GM19099 (cell line): ENCODE data around the gene EMD.

Source experiments
- POLR2A ChIP-seq: IDR thresholded peaks from 3 replicates; pipeline ENCODE4 v1.6.1; 2011; ENCODE audit warnings: low read depth; ENCODE audit not compliant: insufficient read length; ENCODE audit errors: extremely low read depth

EMD gene

DNA sequence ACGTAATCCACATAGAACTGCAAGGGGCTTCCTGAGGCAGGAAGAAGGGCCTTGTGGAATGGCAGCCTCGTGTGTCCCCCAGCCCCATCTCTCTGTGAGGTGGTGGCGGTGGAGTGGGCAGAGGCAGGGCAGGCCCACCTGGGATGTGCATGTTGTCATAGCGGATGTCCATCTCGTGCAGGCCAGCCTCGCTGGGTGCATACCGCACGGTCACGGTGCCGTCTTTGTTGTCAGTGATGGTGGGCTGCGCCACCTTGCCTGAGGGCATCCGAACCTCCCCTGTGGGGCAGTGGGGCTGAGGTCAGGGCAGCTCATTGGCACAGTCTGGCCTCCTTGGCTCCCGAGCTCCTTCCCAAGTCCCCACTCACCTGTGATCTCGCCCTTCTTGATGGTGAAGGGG is 25.1 kb upstream of the EMD start:
- no peak for TF ChIP-seq POLR2A

DNA sequence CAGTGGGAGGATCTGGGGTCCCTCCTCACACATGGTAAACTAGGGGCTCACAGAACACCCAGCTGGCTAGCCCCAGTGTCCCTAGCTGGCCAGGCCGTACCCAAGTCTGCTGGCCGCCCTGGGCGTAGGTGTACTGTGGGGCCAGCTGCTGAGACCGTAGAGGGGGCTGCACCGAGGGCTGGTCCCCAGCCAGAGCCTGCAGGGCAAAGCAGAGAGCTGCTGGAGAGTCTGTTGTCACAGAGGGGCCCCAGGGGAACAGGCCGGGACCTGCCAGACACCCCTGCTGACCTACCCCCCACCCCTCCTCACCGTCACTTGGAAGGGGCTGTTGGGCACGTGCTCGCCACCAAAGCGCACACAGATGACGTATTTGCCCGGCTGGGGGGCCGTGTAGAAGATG is 24.6 kb upstream of the EMD start:
- TF ChIP-seq POLR2A = no peak

DNA sequence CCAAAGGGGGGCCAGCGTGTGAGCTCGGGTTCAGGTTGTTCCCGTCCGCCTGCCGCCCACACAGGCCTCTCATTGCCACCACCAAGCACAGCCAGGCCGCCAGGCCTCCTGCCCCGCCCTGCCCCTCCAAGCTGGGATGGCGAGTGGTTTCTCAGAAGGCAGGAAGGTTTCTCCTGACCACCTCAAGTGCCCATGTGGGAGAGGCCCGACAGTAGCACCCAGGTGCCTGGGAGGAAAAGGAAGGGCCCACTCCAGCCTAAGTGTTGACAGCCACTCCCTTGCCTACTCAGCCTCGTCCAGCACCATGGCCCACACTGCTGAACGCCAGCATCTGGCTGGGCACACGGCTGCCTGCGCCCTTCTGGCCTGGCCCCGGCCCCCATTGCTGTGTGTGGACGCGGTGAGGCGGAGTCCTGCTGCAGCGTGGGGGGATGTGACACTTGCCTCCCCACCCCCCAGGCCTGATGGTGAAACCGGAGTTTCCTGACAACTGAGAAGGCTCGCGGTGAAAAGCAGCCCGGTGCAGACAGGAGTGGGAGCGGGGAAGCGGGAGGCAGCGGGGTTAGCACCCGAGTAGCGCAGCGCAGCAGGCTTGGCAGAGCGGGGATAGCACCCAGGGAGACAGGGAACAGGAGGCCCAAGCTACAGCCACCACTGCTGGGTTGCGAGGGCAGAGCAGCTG is 23.9 kb upstream of the EMD start:
- TF ChIP-seq POLR2A = no peak

DNA sequence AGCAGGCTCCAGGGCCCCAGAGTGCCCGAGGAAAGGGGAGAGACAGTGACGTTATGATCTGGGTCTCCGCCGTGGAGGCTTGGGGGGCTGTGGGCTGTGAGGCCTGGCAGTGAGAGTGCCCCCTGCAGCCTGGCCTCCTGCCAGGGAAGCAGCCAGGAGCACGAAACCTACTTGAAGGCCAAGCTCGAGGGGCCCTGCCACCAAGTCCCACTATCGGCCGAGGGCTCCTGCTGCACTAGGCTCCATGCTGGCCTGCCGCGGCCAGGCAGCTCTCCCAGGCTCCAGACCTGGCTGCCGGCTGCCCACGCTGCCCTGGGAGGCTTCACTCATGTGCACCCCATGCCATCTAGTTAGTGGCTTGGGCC is 23.3 kb upstream of the EMD start:
- TF ChIP-seq POLR2A = no peak

DNA sequence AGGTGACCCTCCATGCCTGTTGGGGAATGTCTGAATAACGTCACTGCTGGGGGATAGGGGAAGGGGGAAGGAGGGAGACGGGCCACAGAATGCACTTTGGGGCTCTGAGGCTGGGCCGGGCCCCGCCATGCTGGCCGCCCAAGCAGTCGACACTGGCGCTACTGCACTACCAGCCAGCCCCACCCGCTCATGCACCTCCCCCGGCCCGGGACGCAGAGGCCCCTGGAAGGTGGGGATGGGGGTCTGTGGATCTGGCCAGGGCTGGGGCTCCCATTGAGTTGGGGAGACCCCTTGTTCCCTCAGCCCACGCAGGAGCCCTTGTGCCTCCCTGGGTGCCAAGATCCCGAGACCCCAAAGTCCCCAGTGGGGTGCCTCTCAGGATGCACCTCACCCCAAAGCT is 22.5 kb upstream of the EMD start:
- TF ChIP-seq POLR2A = no peak

DNA sequence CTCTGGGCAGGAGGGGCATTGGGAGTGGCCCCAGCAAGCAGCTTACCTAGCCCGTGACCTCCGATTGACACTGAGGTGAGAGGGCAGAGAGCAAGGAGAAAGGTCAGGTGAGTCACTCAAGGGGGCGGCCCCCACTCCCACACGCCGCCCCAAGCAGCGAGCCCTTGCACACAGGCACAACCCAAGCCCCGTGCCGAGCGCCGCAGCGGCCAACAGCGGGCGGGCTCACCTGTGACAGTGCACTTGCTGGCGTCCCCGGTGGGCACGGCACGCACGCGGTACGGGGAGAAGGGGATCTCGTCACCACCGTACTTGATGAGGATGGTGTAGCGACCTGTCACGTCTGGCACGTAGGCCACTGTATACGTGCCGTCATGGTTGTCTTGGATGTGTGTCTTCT is 21.9 kb upstream of the EMD start:
- no peak for TF ChIP-seq POLR2A

DNA sequence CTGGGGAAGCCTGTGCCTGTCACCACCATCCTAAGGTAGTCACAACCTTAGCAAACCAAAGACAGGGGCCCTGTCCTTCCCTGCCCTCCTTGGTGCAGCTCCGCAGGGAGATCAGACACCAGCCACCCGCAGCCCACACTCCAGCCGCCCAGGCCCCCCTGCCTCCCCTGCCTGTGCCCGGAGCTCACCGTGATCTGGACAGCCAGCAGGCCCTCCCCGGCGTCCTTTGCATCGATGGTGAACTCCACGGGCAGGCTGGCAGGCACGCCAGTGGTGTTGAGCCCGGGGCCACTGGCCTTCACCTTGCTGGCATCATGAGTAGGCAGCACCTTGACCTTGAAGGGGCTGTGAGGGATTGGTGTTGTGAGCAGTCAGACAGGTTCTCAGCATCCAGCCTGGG is 21.1 kb upstream of the EMD start:
- TF ChIP-seq POLR2A = no peak

DNA sequence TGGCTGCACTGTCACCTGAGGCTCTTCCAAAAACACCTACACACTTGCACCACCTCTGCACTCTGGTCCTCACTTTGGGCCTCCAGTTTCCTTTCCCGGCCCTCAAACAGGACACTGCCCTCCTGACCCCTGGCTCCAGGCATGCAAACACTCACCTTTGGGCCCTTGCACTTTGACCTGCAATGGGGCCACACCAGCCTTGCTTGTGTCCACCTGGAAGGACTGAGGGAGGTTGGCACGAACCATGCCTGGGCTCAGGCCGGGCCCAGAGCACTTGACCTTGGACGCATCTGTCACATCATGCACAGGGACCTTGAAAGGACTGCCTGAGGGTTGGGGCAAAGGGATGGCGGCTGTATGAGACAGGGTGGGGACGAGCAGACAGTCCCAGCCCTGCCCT is 20.3 kb upstream of the EMD start:
- no peak for TF ChIP-seq POLR2A

DNA sequence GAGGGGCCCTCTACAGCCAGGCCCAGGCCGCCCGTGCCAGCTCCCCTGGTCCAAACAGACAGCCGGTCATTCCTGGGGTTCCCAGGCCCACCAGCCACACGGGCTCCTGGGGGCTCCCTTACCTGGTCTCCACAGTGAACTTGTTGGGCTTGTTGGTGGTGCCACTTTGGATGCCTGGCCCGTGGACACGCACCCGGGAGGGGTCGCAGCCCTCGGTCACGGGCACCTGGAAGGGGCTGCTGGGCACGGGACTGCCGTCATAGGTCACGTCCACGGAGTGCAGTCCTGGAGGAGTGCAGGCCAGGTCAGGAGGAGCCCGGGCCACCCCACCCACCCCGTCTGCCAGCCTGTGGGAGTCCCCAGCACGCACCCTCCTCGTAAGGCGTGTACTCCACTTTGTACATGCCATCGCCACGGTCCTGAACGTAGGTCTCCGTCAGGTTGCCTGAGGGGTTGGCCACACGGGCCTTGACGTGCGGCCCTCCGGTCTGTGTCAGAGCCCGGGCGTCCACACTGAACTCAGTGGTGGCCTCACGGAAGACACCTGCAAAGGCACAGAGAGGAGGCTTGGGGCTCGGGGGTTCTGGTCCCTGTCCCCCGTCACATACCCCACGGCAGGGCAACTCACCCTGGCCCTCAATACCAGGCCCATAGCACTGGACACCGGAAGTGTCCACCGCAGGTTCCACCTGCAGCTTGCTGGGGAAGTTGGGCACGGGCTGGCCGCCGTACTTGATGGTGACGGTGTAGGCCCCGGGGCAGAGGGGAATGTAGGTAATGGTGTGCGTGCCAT is 19.5 kb upstream of the EMD start:
- no peak for TF ChIP-seq POLR2A

DNA sequence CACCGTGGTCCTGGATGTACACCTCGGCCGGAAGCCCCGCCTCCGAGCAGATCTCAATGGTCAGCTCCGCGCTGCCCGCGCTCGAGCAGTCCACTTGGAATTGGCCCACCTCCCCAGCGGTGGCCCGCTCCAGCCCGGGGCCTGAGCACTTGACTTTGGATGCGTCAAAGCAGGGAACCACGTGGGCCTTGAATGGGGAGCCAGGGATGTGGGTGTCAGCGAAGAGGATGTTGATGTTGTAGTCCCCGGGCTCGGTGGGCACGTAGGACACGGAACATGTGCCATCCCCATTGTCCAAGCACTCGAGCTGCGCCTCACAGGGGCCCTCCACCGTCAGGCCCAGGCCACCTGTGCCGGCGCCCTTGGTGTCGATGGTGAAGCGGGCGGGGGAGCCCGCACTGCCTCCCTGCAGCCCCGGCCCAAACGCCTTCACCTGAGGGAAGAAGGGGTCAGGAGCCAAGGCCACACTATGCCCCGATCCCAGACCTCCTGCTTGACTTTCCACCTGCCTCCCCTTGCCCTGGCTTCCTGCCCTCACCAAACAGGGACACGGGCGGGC is 18.9 kb upstream of the EMD start:
- no peak for TF ChIP-seq POLR2A

DNA sequence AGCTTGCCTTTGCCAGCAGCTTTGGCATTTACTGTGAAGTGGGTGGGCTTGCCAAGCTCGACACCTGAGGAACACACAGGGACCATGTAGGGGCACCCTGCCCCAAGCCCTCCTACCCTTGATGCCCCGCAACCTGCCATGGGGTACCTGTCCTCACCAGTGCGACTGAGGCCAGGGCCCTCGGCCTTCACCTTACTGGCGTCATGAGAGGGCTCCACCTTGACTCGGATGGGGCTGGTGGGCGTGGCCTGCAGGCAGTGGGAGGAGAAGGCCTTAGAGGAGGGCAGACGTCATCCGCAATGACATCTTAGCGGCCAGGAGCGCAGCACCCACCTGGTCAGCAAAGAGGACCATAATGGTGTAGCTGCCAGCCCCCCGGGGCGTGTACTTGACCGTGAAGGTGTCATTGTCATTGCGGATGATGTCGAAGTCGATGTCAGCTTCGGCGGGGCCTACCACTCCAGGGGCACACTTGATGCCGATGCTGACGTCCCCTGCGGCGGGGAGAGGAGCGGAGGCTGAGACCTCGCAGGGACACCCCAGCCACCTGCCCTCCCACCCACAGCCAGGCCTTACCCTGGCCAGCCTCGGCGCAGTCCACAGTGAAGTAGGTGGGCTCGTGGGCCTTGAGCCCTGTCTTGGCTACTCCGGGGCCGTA is 16.9 kb upstream of the EMD start:
- TF ChIP-seq POLR2A = no peak

DNA sequence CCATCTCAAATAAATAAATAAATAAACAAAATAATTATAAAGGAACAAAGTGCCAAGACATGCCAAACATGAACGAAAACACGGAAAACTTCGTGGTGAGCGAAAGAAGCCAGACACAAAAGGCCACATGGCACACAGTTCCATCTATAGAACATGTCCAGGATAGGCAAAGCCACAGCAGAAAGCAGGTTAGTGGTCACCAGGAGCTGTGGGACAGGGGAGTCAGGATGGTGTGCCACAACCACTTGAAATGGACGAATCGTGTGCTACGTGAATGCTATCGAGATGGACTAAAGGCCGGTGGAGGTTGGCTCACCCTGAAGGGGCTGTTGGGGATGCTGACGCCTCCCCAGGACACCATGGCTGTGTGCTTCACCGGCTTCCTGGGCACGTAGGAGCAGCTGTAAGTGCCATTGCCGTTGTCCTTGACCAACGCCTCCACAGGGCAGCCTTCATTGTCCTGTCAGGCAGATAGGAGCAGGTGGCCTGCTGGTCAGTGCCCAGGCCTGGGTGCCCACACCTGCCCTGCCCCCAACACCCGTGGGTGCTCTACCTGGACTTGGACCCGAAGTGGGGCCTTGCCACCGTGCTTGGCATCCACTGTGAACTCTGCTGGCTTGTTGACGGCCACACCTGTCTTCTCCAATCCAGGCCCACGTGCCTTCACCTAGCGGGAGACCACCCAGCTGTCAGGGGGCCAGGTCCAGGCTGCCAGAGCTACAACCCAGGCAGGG is 15.2 kb upstream of the EMD start:
- no peak for TF ChIP-seq POLR2A

DNA sequence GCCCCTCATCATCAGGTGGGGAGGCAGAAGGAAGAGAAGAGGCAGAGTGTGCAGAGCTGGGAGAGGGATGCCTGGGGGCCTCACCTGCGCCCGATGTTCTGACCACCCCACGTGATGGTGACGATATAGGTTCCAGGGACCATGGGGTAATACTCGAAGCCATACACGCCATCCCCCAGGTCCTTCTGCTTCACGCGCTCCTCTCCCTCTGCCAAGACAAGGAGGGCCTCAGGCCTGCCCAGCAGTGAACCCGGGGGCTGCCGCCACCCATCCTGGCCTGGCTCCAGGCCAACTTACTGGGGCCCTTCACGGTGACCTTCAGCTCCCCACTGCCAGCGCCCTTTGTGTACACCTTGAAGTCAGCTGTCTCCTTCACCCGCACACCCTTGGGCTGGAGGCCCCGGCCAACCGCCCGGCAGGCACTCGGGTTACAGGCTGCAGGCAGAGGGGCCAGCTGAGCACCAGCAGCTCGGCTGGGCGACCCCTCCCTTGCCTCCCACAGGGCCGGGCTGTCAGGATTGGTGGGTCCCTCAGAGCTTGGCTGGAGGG is 14.0 kb upstream of the EMD start:
- TF ChIP-seq POLR2A = no peak

DNA sequence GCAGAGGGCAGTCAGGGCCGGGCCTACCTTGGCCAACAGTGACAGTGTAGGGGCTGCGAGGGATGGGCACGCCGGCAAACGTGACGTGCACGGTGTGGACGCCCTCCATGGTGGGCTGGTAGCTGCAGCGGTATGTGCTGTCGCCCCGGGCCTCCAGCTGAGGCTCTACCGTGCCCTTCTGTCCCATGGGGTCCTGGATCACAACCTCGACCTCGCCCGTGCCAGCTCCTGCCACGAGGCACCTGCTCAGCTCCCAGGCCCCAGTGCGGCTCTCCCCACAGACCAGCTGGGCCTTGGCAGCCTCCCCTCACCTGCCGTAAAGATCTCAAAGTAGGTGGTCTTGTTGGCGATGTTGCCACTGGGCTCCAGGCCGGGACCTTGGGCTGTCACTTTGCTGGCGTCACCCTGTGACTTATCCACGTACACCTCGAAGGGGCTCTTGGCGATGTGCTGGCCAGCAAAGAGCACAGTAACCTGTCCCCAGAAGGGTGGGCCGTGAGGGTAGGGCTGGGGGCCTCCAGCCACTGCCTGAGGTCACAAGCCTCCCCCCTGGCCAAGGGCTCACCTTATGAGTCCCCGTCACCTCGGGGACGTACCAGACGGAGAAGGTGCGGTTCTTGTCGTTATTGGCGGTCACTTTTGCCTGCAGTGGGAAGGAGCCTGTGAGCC is 13.0 kb upstream of the EMD start:
- TF ChIP-seq POLR2A = no peak
